Smooth muscle cell (in vitro differentiated cells): ENCODE measurements around the gene SCPEP1. TPM values are rescaled to one million over a fixed set of nuclear protein-coding genes. Genes with fewer than 3 reads are reported as not detected.

ENCODE experiments used
- DNase-seq: peaks from one replicate; lab custom pipeline; 2025; ENCODE audit not compliant: unreplicated experiment; lab: John Stamatoyannopoulos, UW
- H2AFZ ChIP-seq: fragments of 200-600 bp; sonication (generic); 2 replicates; pipeline ENCODE4 v1.6.0; 2016; ENCODE audit warnings: antibody characterized with exemption, low read depth, mild to moderate bottlenecking
- H3F3A ChIP-seq: fragments of 200-600 bp; sonication (generic); 2 replicates; pipeline ENCODE4 v1.6.0; 2017; ENCODE audit warnings: antibody characterized with exemption, low read depth
- H3K27ac ChIP-seq: fragments of 200-600 bp; sonication (generic); 2 replicates; pipeline ENCODE4 v1.5.1; 2016; ENCODE audit warnings: low read depth, mild to moderate bottlenecking
- H3K27me3 ChIP-seq: fragments of 200-600 bp; sonication (generic); 2 replicates; pipeline ENCODE4 v1.6.1; 2016; ENCODE audit warnings: low read depth, mild to moderate bottlenecking
- H3K36me3 ChIP-seq: fragments of 200-600 bp; sonication (generic); 2 replicates; pipeline ENCODE4 v1.5.1; 2016; ENCODE audit warnings: low read depth
- H3K4me1 ChIP-seq: fragments of 200-600 bp; sonication (generic); 2 replicates; pipeline ENCODE4 v1.5.1; 2016; ENCODE audit warnings: low read depth
- H3K4me2 ChIP-seq: fragments of 200-600 bp; sonication (generic); 2 replicates; pipeline ENCODE4 v1.6.0; 2016; ENCODE audit warnings: mild to moderate bottlenecking
- H3K4me3 ChIP-seq: fragments of 200-600 bp; sonication (generic); 2 replicates; pipeline ENCODE4 v1.5.1; 2016; ENCODE audit warnings: mild to moderate bottlenecking
- H3K79me2 ChIP-seq: fragments of 200-600 bp; sonication (generic); 2 replicates; pipeline ENCODE4 v1.6.0; 2016; ENCODE audit warnings: low read depth, mild to moderate bottlenecking
- H3K9ac ChIP-seq: fragments of 200-600 bp; sonication (generic); 2 replicates; pipeline ENCODE4 v1.6.0; 2016; ENCODE audit warnings: low read depth
- H3K9me3 ChIP-seq: fragments of 200-600 bp; sonication (generic); replicated peaks from 2 replicates; pipeline ENCODE4 v1.5.1; 2016; ENCODE audit warnings: low read depth
- H4K20me1 ChIP-seq: fragments of 200-600 bp; sonication (generic); 2 replicates; pipeline ENCODE4 v1.6.0; 2016; ENCODE audit warnings: low read depth
- WGBS: methylation state at CpG from one replicate; pipeline ENCODE4 v1.1.7; 2016; ENCODE audit warnings: low lambda C conversion rate; 5-methylcytosine and 5-hydroxymethylcytosine counted together
- polyA plus RNA-seq: library from polyadenylated mRNA; unstranded; fragments of >200 nt; fragmentation: Nextera tagmentation; extraction: Ambion mirVana; gene quantifications from 2 replicates; pipeline ENCODE4 v1.2.1, GENCODE V29; 2016
- total RNA-seq: library from RNA; depleted of rRNA; stranded (reverse); fragments of >200 nt; gene quantifications from 2 replicates; pipeline ENCODE4 v1.2.3, GENCODE V29; 2014
- TF ChIP-seq, protein P1 (sequence below): fragments of 200-600 bp; sonication (generic); IDR thresholded peaks from 2 replicates; pipeline ENCODE4 v1.5.1; 2017; ENCODE audit warnings: borderline replicate concordance, mild to moderate bottlenecking, antibody characterized with exemption; ENCODE audit not compliant: insufficient read depth, poor library complexity, severe bottlenecking

The SCPEP1 gene
- total and polyA plus RNA-seq, 2 experiments from 2014 or later, result 42.8 to 48.5 TPM

DNA sequence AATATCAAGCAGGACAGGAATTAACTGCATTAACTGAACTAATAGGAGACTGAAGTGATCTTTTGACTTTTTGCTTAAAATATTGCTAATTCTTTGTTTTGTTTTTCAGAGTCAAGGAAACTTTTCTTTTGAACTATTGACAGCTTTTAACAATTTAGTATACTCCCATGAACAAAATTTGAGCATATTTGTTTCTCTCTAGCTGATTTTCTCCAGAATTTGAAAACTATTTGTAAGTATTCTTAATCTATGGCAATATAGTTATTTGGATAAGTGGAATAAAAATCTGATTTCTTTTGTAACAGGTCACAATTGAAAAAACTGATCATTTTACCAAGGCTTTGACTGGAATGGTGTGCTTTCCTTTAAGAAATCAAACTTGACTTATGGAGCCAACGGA is 7.0 kb upstream of the SCPEP1 start:
- Histone ChIP-seq H3K79me2 (no peaks in the 10 kb centered on the region), H3K27ac (no peak overlapping the region), H2AFZ (no peak overlapping the region), H3K4me1 (no peaks in the 10 kb centered on the region), H4K20me1 (no peaks in the 10 kb centered on the region), H3K36me3 (no peaks in the 10 kb centered on the region), H3K9me3 (no peaks in the 10 kb centered on the region), H3K27me3 (no peaks in the 10 kb centered on the region), H3K9ac (no peak overlapping the region), H3F3A (no peaks in the 10 kb centered on the region), H3K4me3 (no peak overlapping the region), H3K4me2 (no peak overlapping the region)
- 96% methylated on average over 1 of the region's 1 CpG for WGBS
- DNase-seq, result no peak
- TF ChIP-seq, protein P1, sequence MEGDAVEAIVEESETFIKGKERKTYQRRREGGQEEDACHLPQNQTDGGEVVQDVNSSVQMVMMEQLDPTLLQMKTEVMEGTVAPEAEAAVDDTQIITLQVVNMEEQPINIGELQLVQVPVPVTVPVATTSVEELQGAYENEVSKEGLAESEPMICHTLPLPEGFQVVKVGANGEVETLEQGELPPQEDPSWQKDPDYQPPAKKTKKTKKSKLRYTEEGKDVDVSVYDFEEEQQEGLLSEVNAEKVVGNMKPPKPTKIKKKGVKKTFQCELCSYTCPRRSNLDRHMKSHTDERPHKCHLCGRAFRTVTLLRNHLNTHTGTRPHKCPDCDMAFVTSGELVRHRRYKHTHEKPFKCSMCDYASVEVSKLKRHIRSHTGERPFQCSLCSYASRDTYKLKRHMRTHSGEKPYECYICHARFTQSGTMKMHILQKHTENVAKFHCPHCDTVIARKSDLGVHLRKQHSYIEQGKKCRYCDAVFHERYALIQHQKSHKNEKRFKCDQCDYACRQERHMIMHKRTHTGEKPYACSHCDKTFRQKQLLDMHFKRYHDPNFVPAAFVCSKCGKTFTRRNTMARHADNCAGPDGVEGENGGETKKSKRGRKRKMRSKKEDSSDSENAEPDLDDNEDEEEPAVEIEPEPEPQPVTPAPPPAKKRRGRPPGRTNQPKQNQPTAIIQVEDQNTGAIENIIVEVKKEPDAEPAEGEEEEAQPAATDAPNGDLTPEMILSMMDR, result no peak

GRCh38 chr17:56972111-56972730 is 5.7 kb upstream of the SCPEP1 start:
- H3K36me3 ChIP-seq, result no peaks in the 10 kb centered on the region
- no peaks in the 10 kb centered on the region for H3K27me3 ChIP-seq
- no peaks in the 10 kb centered on the region for H3K79me2 ChIP-seq
- no peak overlapping the region for H3K4me2 ChIP-seq
- 83% methylated on average over 7 of the region's 7 CpGs for WGBS
- no peak overlapping the region for H2AFZ ChIP-seq
- peaks cover under 1% of the 10 kb centered on the region for H3K4me1 ChIP-seq
- H3F3A ChIP-seq, result no peaks in the 10 kb centered on the region
- TF ChIP-seq, protein P1, result no peak
- H3K9ac ChIP-seq, result no peak overlapping the region
- no peaks in the 10 kb centered on the region for H4K20me1 ChIP-seq
- no peak overlapping the region for H3K4me3 ChIP-seq
- H3K27ac ChIP-seq, result no peak overlapping the region
- DNase-seq, result no peak
- no peaks in the 10 kb centered on the region for H3K9me3 ChIP-seq

DNA sequence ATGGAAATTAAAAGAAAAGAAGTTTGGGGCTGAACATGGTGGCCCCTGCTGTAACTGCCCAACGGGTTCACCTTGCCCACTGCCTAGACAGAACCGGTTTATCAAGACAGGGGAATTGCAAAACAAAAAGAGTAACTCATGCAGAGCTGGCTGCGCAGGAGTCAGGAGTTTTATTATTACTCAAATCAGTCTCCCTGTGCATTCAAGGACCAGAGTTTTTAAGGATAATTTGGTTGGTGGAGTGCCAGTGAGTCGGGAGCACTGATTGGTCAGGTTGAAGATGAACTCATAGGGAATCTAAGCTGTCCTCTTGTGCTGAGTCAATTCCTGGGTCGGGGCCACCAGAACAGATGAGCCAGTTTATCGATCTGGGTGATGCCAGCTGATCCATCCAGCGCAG is 4.4 kb upstream of the SCPEP1 start:
- H3F3A ChIP-seq, result no peaks in the 10 kb centered on the region
- no peaks in the 10 kb centered on the region for H3K36me3 ChIP-seq
- peaks cover 11% of the 10 kb centered on the region for H3K4me1 ChIP-seq
- no peak overlapping the region for H3K27ac ChIP-seq
- H3K4me2 ChIP-seq, result no peak overlapping the region
- no peak overlapping the region for H3K9ac ChIP-seq
- H4K20me1 ChIP-seq, result no peaks in the 10 kb centered on the region
- no peak overlapping the region for H3K4me3 ChIP-seq
- no peaks in the 10 kb centered on the region for H3K79me2 ChIP-seq
- DNase-seq, result no peak
- 78% methylated on average over 7 of the region's 7 CpGs for WGBS
- TF ChIP-seq, protein P1, result no peak
- no peaks in the 10 kb centered on the region for H3K9me3 ChIP-seq
- no peak overlapping the region for H2AFZ ChIP-seq
- H3K27me3 ChIP-seq, result no peaks in the 10 kb centered on the region

DNA sequence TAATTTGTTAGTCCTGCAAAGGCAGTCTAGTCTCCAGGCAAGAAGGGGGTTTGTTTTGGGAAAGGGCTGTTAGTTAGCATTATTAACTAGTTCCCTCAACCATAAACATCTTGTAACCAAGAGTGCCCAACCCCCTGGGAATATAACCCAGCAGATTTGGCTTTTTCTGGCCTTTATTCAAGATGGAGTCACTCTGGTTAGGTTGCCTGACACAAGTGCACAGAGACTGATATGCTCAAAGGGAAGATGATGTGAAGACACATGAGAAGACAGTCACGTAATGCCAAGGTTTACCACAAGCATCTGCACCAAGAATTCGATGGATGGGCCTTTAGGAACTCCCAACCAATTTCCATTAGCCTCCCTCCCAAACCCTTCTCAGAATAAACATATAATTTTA is 3.9 kb upstream of the SCPEP1 start:
- Histone ChIP-seq H3K79me2 (no peaks in the 10 kb centered on the region), H2AFZ (no peak overlapping the region), H4K20me1 (no peaks in the 10 kb centered on the region), H3K9ac (no peak overlapping the region), H3K36me3 (no peaks in the 10 kb centered on the region), H3K4me3 (no peak overlapping the region), H3K27me3 (no peaks in the 10 kb centered on the region), H3K4me1 (peaks cover 16% of the 10 kb centered on the region), H3K27ac (no peak overlapping the region), H3K4me2 (no peak overlapping the region), H3K9me3 (no peaks in the 10 kb centered on the region), H3F3A (no peaks in the 10 kb centered on the region)
- TF ChIP-seq, protein P1, result no peak
- WGBS, result 91% methylated on average over 2 of the region's 2 CpGs
- DNase-seq, result no peak
